HG03571 (cell line): Measurements from ENCODE around the gene HYAL2.
A peak's percentile ranks its signal among the peaks of the same experiment; 100 is the strongest.

Experiments used
- ATAC-seq: cut with Tn5 transposase; IDR thresholded peaks from one replicate; pipeline ENCODE4 v1.9.1; 2021; ENCODE audit not compliant: unreplicated experiment

Gene HYAL2

DNA sequence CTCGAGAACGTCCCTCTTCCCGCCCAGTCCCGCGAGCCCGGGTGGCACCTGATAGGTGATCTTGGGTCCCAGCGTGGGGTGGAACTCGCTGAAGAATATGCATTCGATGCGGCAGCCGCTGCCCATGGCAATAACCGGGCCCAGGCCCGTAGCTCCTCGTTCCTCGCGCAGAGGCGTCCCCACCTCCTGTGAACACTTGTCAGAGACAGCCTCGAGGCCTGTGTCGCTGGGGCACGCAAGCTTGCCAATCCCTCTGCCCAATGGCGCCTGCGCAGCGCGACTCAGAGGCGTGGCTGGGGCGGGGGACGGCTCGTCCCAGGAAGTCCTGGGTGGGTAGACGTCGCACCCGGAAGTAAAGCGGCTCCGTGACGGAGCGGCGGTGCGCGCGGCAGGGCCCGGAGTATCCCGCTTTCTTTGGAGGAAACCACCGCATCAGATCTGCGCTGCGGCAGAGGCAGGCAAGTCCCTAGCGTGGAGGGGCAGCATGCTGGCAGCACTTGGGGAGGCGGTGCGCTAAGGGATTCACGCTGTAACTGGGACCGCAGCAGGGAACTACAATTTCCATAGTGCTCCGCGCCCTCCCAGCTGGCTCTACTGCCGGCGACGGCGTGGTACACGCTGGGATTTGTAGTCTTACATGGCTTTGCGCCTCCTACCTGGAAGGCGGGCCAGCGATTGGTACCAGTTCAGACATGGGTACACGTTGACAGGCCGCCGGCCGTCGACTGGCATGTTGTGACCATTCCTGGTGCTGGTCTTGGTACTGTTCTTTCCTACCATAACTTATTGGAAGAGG is 28.2 kb upstream of the HYAL2 start, which contains the start of the genes CYB561D2 and NPRL2:
Gene CYB561D2, plus strand, starts transcription at position 336 of the 796 bp plus-strand sequence. CDS start 572 bp downstream, outside the sequence.
Gene NPRL2, minus strand, starts transcription at position 249 of the 796 bp plus-strand sequence. Its CDS starts 123 bp downstream, at position 126.
- peak; percentile 76 for ATAC-seq

DNA sequence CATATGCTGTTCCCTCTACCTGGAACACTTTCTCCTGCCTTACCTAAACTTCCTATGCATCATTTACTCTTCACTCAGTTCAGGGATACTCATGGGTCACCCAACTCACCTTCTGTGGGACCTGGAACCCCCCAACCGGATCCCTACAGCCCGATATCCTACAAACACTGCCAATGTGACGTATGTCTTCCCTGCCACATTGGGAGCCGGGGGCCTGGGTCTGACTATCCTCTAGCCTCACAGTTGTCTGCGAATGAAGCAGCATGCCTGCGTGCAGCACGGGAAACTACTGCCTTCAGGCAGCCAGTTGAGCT is 27.6 kb upstream of the HYAL2 start:
- no peak for ATAC-seq

DNA sequence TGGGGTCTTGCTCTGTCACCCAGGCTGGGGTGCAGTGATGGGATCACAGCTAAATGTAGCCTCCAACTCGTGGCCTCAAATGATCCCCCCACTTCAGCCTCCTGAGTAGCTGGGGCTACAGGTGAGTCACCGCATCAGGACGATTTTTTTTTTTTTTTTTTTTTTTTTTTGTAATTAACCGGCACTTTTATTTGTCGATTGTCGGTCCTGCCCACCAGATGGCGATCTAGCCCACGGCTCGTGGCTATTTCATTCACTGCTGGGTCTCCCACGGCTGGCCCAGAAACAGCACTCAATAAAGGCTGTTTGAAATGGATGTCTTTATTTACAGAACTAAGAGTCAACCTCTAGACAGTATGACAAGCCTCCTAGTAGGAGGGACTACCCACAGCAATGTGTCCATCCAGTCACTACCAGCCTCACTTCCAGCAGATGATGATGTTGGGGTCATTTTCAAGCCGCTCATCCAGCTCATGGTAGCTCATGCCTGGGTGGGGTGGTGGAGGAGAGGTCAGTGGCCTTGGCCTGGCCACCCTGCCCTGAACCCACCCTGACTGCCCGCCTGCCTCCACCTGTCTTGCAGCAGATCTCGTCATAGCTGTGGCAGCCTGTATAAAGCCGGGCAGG is 24.8 kb upstream of the HYAL2 start:
- ATAC-seq, result no peak

DNA sequence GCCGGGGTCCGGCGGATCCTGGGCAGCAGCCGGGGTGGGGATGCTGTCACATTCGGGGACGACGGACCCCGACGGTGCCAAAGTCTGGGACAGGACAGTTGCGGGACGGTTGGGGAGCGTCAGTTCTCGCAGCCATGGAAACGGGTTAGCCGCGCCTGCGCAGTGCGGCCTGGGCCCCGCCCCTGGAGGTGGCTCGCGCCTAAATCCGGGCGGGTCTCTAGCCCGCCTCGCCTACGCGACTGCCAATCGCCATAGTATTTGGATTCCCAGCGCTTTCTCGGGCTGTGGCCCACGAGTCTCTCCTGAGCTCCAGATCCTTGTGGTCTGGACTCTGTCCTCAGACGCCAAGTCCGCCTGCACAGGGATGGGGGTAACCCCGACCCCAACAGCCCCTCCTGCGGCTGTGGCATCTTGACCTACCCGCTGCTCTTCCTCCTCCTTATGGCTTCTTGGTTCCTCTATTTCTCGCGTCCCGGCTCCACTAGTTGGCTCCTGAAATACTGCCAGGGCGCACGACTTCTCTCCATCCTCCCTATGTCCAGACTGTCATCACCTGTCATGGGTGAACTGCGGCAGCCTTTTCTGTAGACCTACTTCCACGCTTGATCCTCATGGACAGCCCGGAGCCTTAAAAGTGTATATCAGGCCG is 23.2 kb upstream of the HYAL2 start, which contains the start of gene ZMYND10:
Gene ZMYND10, minus strand, starts transcription at position 147 of the 649 bp plus-strand sequence. CDS start 153 bp downstream, outside the sequence.
- no peak for ATAC-seq

DNA sequence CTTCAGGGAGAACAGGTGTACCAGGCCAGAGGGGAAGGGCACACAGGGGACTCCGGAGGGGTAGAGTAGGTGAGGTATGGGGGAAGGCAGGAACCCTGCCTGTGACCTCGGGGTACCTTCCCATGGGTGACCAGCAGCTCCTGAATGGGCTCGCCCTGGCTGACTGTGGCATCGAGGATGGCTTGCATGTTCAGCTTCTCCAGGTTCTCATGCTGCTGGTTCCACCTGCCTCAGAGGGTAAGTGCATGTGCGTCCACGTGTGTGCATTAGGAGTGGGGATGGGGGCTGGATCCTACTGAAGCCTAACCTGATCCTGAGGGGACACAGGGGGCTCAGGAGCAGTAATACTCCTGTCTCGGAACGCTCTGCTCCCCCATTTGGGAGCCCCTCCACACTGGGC is 22.5 kb upstream of the HYAL2 start:
- no peak for ATAC-seq

DNA sequence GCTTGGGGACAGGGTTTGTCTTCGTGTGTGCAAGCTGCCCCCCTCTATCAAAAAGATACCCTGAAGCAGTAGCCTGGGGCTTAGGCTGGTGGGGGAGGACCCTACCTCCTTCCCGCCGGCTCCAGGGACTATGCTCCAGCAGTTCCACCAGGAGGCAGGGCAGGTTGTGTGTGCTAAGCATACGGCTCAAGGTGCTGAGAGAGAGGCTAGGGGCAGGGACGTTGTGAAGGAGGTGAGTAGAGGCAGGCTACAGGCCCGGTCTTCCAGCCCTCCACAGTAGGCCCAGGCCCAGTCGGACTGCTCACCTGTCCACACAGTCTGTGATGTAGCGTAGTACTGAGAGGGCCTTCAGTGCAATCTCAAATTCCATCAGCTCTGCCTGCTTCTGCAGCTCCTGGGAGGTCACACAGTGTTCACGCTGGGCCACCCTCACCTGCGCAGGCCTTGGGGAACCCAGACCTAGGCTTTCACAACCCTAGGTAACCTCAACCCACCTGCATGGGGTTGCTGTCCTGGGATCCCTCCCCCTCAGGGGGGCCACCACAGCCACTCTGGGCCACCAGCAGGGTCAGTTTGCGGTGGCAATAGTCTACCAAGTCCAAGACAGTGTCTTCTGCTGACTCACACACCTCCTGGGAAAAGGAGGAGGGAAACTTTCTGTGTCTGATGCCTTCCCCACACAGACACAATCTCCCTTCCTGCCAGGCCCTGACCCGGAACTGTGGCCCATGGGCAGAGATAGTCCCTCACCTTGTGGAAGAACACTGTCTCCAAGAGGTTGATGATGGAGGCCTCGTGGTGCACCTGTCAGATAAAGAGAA is 20.5 kb upstream of the HYAL2 start:
- no peak for ATAC-seq

DNA sequence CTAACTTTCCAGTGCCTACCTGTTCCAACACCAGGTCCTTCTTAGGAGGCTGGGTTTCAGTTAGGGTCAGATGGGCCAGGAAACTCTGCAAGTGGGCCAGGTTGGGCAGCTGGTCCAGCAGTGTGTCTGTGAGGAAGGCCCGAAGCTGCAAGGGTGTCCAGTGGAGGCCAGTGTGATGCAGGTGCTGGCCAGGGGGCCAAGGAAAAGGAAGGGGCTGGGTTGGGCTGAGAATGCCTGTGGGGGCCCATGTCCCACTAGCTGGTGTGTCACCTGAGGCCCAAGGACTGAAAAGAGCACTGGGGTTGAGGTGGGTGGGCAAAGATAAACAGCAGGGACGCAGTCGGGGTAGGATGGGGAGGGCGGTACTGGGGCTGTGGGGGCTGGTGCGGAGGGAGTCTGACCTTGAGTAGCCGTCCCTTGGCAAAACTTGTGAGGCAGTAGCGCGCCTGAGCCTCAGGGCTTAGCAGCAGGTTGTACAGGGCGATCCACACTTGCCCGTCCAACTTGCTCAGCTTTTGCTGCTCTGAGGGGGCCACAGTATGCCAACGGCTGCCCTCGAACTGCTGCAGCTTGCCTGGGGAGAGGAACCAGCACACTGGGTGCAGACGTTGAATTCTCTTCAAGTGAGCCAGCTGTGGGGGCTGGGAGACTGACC is 19.6 kb upstream of the HYAL2 start:
- ATAC-seq, result no peak

DNA sequence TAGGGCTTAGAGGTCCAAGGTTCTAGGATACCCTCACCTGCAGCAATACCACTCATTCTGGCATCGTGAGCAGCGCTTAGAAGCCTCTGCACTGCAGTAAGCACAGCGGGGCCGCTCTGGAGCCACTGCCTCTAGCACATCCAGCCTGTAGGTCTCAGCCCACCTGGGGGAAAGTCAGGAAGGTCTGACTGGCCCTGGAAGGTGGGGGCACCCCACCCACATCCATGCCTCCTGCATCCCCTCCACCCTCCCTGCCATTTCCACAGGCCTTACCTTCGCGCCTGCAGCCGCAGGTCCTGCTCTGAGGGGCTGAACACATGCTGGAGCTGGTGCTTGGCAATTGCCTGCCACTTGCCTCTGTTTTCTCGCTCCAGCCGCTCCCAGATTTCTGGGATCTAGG is 19.0 kb upstream of the HYAL2 start:
- ATAC-seq, result no peak

DNA sequence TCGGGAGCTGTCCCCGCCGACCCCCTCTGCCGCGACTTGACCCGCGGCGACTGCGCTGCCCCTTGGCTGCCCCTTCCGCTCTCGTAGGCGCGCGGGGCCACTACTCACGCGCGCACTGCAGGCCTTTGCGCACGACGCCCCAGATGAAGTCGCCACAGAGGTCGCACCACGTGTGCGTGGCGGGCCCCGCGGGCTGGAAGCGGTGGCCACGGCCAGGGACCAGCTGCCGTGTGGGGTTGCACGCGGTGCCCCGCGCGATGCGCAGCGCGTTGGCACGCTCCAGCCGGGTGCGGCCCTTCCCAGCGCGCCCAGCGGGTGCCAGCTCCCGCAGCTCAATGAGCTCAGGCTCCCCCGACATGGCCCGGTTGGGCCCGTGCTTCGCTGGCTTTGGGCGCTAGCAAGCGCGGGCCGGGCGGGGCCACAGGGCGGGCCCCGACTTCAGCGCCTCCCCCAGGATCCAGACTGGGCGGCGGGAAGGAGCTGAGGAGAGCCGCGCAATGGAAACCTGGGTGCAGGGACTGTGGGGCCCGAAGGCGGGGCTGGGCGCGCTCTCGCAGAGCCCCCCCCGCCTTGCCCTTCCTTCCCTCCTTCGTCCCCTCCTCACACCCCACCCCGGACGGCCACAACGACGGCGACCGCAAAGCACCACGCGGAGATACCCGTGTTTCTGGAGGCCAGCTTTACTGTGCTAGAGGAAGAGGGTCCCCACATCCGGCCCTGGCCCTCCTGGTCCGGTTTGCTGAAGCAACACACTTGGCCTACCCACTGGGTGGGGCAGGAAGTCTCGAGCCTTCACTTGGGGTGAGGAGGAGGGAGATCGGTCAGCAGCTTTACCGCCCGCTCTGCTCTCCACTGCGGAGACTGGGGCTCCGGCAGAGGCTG is 18.1 kb upstream of the HYAL2 start, which contains the start of gene RASSF1:
Gene RASSF1, minus strand, starts transcription at position 389 of the 882 bp plus-strand sequence. Its CDS starts 31 bp downstream, at position 358.
- ATAC-seq, result peak; percentile 33

DNA sequence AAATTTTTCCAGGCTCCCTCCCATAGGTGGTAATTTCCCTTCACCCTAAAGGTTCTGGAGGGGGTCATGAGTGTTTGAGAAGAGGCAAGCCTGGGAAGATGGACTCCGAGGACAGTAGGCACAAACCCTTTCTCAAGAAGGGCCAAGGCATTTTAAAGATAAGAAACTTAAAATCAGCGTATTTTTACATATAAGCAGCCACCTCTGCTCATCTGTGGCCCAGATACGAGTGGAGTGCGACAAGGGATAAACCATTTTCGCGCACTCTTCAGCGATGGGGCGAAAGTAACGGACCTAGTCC is 17.6 kb upstream of the HYAL2 start:
- no peak for ATAC-seq

DNA sequence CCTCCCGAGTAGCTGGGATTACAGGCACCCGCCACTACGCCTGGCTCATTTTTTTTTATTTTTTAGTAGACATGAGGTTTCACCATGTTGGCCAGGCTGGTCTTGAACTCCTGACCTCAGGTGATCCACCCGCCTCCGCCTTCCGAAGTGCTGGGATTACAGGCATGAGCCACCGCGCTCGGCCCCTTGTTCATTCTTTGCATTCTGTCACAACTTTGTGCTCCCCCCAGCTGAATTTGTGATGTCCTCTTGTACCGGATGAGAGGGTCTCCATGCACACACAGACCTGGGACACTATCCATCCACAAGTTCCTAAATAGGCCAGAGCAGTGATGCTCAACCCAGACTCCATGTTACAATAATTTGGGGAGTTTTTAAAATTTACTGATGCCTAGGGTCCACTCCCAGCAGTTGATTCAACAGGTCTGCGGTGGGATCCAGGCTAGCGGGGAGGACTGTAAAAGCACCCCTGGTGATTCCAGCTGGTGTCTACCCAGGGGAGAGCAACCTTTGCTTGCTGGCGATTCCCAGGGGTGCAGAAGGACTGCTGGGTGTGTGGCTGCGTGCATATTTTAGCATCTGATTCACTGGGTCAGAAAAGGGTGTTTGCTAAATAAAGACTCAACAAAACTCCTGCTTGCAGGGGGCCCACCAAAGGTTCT is 17.1 kb upstream of the HYAL2 start:
- no peak for ATAC-seq

DNA sequence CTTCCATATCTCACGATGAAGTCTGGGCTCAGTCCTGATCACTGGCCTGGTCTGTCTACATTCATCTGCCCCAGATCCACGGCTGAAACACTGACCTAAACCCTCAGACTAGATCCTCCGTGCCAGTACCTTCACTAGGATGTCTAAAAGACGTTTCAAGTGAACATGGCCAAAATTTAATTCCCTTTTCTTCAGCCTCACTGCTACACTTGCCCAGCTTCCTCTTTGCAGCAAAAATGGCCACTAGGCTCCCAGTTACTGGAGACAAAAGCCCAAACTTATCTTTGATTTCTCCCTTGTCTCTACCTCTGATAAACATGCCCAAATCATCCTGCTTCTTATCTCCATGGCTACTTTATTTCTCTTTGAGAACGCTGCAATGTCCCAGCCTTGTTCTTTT is 16.4 kb upstream of the HYAL2 start:
- no peak for ATAC-seq

DNA sequence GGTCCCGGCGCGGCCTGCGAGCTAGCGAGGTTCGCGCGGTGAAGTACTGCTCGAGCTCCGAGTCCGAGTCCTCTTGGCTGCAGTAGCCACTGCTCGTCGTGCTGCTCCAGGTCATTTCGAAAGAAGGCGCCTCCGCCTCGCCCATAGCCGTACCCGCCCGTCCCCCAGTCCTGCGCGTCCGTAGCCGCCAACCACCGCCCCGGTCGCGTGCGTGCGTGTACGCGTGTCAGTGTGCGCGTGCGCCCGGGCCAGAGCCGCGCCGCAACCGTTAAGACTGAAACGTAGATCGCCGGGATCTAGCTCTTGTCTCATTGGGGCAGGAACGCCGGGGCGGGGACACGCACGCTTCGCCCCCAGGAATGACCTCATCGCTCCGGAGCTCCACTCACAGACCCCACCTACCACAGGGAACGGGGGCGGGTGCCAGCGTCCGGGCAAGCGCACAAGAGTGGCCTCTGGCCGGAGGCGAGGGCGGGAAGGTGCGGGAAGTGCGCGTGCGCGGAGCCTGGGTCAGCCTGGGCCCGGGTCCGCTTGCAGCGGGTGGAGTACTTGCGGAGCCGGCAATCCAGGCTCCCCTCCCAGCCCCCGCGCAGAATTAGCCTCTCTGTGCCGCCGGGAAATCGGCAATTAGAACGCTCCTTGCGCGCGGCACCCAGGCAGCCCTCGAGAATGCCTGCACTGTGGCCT is 14.8 kb upstream of the HYAL2 start:
- peak; percentile 61 for ATAC-seq

DNA sequence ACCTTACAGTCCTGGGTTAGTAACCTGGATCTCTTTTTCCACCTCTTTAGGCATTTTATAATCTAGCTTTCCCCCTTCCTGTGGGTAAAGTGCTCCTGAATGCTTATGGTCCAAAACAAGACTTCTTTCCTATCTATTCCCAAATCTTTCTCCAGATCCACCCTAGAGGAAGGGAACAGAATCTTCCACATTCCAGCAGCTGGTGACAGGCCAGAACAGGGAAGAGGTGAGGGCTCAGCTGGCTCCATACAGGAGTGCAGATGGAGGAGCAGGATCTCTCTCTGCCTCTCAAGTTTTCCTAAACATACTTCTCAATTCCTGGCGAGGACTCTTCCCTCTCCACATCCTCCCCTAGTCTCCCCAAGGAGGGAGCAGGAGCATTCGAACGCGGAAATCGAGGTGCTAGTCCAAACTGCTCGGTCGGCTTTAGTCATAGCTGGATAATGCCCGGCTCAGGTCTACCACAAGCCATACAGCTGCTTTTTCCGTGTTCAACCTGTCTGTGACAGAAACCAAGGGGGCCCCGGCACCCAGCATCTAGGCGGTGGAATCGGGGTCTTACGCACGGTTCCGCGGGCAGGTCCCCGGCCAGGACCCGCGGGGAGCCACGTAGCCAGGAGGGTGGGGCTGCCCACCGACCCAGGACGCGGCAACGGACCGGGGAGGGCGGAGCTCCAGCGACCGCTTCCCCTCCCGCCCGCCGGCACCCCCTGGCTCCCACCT is 14.1 kb upstream of the HYAL2 start:
- peak; percentile 19 for ATAC-seq

DNA sequence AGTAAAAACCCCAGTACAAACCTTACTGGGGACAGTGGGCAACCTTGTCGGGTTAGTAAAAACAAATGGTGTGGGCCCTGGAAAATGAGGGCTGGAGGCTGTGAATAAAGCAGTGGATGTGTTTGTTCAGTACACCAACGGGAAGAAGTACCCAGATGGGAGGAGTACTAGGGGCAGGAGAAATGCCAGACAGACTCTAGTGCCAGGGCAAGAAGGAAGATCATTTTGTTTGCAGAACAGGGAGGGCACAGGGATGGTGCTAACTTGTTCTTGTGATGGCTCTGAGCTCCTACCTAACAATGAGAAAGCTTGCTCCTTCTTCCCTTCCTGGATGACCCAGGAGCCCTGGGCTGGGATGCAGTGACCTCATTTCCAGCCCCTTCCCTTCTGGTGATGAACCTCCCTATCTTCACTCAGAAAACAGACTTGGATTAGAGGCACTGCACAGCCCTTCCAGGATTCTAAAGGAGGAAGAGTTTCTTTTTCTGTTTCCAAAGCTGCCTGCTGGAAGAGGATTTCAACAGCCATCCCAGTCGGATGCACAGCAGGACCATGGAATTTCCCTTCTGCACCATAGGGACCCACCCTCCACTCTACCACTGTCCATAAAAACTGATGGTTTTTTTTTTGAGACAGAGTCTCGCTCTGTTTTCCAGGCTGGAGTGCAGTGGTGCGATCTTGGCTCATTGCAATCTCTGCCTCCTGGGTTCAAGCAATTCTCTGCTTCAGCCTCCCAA is 12.0 kb upstream of the HYAL2 start:
- ATAC-seq, result no peak

DNA sequence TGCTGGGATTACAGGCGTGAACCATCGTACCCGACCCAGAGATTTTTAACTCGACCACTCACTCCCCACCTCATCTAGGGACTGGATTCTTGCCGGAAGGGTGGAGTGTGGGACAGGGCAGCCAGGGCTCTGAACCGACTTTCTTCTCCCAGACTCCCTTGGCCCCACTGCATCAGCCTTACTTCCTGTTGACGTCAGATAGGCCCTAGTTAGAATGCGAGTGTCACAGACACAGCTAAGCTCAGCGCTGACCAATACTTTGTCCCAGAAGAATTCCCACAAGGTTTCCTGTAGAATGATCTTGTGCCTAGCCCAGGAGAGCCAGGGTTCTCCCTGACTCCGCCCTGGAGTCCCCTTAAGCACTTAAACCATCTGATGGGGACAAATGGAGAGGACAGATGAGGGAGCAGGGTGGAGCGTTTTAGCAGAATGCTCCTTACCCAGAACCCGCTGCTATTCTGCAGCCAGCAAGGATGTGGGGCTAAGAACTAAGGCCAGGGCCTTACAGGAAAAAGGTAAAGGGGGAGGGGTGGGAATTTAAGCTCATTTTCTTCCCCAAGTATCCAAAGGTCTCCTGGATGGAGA is 11.3 kb upstream of the HYAL2 start:
- no peak for ATAC-seq
